Progenitor cell of endocrine pancreas (in vitro differentiated cells): ENCODE measurements around the gene RAD18. TPM values are rescaled to one million over a fixed set of nuclear protein-coding genes. Genes with fewer than 3 reads are reported as not detected.

Experiments
- DNase-seq: peaks from one replicate; pipeline ENCODE4 v3.0.0; 2021; ENCODE audit warnings: low spot score; ENCODE audit not compliant: unreplicated experiment
- H3K27ac Mint-ChIP-seq: 2 replicates; pipeline ENCODE4 v1.8.0; 2021; ENCODE audit warnings: mild to moderate bottlenecking, moderate library complexity, mixed read lengths
- H3K27me3 Mint-ChIP-seq: 2 replicates; pipeline ENCODE4 v1.8.0; 2021; ENCODE audit warnings: mixed read lengths
- H3K36me3 Mint-ChIP-seq: 2 replicates; pipeline ENCODE4 v1.8.0; 2022; ENCODE audit warnings: mixed read lengths; ENCODE audit not compliant: insufficient read depth
- H3K4me1 Mint-ChIP-seq: 2 replicates; pipeline ENCODE4 v1.8.0; 2021; ENCODE audit warnings: low read depth, mixed read lengths
- H3K4me3 Mint-ChIP-seq: 2 replicates; pipeline ENCODE4 v1.8.0; 2021; ENCODE audit warnings: low read depth, mild to moderate bottlenecking, moderate library complexity, mixed read lengths
- H3K9me3 Mint-ChIP-seq: 2 replicates; pipeline ENCODE4 v1.8.0; 2021; ENCODE audit warnings: low read depth, mixed read lengths
- CTCF ChIP-seq: fragments of 200-600 bp; sonication (generic); IDR thresholded peaks from one replicate; pipeline ENCODE4 v1.5.0; 2021; ENCODE audit warnings: antibody characterized with exemption, mild to moderate bottlenecking; ENCODE audit not compliant: unreplicated experiment
- long read RNA-seq: library from polyadenylated mRNA; unstranded; transcript quantifications from one replicate; pipeline ENCODE4 v2.0.0, GENCODE V29; 2020
- total RNA-seq: library from RNA; stranded (reverse); gene quantifications from 2 replicates; pipeline ENCODE4 v1.2.1, GENCODE V29; 2021

Gene RAD18
- 14.3 and 14.4 TPM in 2 replicates for total RNA-seq
- long read RNA-seq, full-length matches to known transcripts, result 11 of 21 reads
- long read RNA-seq, partial matches to known transcripts, result 1 of 21 reads
- long read RNA-seq, other reads (novel, unspliced or antisense), result 9 of 21 reads

- H3K36me3 Mint-ChIP-seq, result no peaks in the 10 kb centered on the region
- peaks cover 4% of the 10 kb centered on the region for H3K27me3 Mint-ChIP-seq
- peak within 1 kb of the TSS; percentile 88 for H3K27ac Mint-ChIP-seq
- no peaks in the 10 kb centered on the region for H3K9me3 Mint-ChIP-seq
- no peak for TF ChIP-seq CTCF
- DNase-seq, result peak; percentile 91
- peaks cover 31% of the 10 kb centered on the region for H3K4me1 Mint-ChIP-seq
- peak within 1 kb of the TSS; percentile 97 for H3K4me3 Mint-ChIP-seq
Measured at GRCh38 chr3:8963137-8963853, at the start of gene RAD18. Gene RAD18 (minus strand): TSS chr3:8963472. CDS start chr3:8963385, 87 bp downstream.

GRCh38 chr3:9012521-9012920, 49.2 kb upstream of the RAD18 start:
- H3K9me3 Mint-ChIP-seq, result no peaks in the 10 kb centered on the region

GRCh38 chr3:9009976-9010545, 46.8 kb upstream of the RAD18 start:
- no peak for DNase-seq
- Mint-ChIP-seq H3K27ac (no peak overlapping the region), H3K4me3 (no peak overlapping the region), H3K4me1 (peaks cover 2% of the 10 kb centered on the region), H3K36me3 (peaks cover 15% of the 10 kb centered on the region), H3K27me3 (no peaks in the 10 kb centered on the region), H3K9me3 (no peaks in the 10 kb centered on the region)
- TF ChIP-seq CTCF, result no peak

More at GRCh38 chr3:9012521-9012920, 49.2 kb upstream of the RAD18 start:
- H3K4me1 Mint-ChIP-seq, result peaks cover 2% of the 10 kb centered on the region
- H3K36me3 Mint-ChIP-seq, result peaks cover 17% of the 10 kb centered on the region
- no peak overlapping the region for H3K4me3 Mint-ChIP-seq
- TF ChIP-seq CTCF, result no peak
- DNase-seq, result no peak
- H3K27me3 Mint-ChIP-seq, result no peaks in the 10 kb centered on the region
- H3K27ac Mint-ChIP-seq, result no peak overlapping the region

- Mint-ChIP-seq H3K27me3 (no peaks in the 10 kb centered on the region), H3K36me3 (peaks cover 14% of the 10 kb centered on the region), H3K9me3 (no peaks in the 10 kb centered on the region), H3K4me3 (no peak overlapping the region), H3K4me1 (peaks cover 2% of the 10 kb centered on the region), H3K27ac (no peak overlapping the region)
- DNase-seq, result no peak
- no peak for TF ChIP-seq CTCF
Measured at GRCh38 chr3:9008550-9009255, 45.4 kb upstream of the RAD18 start.

- no peaks in the 10 kb centered on the region for H3K27me3 Mint-ChIP-seq
- no peak for DNase-seq
- no peaks in the 10 kb centered on the region for H3K9me3 Mint-ChIP-seq
- peaks cover 10% of the 10 kb centered on the region for H3K36me3 Mint-ChIP-seq
- TF ChIP-seq CTCF, result no peak
- H3K4me3 Mint-ChIP-seq, result no peak overlapping the region
- no peak overlapping the region for H3K27ac Mint-ChIP-seq
- H3K4me1 Mint-ChIP-seq, result peaks cover 2% of the 10 kb centered on the region
Measured at GRCh38 chr3:9007928-9008327, 44.7 kb upstream of the RAD18 start.
